ENCODE results near the gene MSN.

DNA sequence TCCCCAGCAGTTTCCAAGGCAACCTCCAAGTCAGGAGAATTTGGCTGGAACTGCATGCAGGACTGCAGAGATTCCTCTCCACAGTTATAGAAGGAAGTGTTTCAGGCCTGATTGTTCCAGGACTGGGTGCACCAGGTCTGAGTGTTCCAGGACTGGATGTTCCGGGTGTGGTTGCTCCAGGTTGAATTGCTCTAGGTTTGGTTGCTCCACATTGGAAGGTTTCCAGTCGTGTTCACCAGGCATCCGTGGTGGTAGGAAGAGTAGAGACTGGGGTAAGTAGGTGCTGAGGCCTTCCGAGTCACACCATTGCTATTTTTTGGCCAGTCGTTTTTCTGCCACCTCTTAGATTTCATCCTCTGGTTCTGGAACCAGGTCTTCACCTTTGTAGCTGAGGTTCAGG, 105.4 kb downstream of the MSN start:
- TF ChIP-seq, protein P1, sequence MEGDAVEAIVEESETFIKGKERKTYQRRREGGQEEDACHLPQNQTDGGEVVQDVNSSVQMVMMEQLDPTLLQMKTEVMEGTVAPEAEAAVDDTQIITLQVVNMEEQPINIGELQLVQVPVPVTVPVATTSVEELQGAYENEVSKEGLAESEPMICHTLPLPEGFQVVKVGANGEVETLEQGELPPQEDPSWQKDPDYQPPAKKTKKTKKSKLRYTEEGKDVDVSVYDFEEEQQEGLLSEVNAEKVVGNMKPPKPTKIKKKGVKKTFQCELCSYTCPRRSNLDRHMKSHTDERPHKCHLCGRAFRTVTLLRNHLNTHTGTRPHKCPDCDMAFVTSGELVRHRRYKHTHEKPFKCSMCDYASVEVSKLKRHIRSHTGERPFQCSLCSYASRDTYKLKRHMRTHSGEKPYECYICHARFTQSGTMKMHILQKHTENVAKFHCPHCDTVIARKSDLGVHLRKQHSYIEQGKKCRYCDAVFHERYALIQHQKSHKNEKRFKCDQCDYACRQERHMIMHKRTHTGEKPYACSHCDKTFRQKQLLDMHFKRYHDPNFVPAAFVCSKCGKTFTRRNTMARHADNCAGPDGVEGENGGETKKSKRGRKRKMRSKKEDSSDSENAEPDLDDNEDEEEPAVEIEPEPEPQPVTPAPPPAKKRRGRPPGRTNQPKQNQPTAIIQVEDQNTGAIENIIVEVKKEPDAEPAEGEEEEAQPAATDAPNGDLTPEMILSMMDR (IDR thresholded peaks at IDR 0.05; ENCODE audit: low read depth, low read length, poor library complexity, severe bottlenecking): no peak
- TF ChIP-seq EZH2phosphoT487 (IDR thresholded peaks at IDR 0.05; ENCODE audit: borderline replicate concordance, low read length): no peak

Measured in DOHH2 (cell line).